ENCODE measurements around the gene CREB3L1. TPM values are rescaled to one million over a fixed set of nuclear protein-coding genes. Genes with fewer than 3 reads are reported as not detected.

The CREB3L1 gene
- total RNA-seq, 2 experiments from 2014 or later = 0.12 TPM; not detected in 1

DNA sequence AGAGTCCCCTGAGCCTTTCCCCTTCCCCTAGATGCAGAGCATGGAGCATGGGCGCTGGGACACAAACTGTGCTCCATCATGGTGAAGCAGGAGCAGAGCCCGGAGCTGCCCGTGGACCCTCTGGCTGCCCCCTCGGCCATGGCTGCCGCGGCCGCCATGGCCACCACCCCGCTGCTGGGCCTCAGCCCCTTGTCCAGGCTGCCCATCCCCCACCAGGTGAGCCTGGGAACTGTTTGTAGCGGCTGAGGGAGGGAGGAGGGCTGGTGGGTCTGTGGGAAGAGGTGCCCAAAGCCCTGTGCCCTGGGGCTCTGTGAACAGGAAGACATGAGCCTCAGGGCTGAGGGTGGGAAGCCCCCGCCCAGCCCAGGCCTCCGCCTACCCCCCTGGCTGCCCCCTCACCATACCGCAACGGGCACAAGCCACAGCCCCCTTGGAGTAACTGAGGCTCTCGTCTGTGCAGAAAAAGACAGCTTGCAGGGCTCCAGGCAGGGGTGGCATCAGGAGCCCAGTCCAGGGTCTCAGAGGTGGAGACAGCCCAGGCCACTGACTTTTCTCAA is 30.4 kb downstream of the CREB3L1 start:
- Mint-ChIP-seq H3K27ac (no peak overlapping the region), H3K36me3 (no peaks in the 10 kb centered on the region), H3K27me3 (no peaks in the 10 kb centered on the region), H3K4me3 (no peak overlapping the region), H3K9me3 (no peaks in the 10 kb centered on the region), H3K4me1 (peaks cover 8% of the 10 kb centered on the region)
- DNase-seq = no peak

DNA sequence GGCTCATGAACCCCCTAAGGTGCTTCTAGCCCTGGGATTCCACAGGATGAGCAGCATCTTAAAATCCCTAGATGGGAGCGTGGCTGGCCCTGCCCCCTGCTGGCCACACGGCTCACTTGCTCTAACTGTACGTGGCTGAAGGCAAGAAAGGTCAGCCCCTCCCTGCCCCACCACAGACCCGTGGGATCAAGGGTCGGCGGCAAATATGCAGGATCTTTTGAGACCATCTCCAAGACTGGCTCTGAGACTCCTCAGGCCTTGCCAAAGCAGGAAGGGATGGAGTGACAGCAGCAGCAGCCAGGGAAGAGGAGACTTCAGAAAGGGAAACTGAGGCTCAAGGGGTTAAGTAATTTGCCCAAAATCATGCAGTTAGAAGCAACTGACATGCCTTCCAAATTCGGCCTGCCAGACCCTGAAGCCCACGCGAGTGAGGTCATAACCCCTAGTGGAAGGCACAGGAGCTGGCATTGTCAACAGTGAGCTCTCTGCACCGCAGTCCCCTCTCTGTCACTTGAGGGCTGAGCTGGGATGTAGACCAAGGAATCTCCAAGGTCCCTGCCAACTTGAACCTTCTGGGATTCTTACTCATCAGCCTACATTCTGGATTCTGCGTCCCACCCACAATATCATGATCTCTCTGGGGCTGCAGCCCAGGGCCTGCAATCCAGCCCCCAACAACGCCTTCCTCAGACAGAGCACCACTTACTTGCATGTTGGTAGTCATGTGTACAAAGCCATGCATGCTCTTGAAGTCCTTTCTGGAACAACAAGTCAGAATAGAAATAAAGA is 31.4 kb downstream of the CREB3L1 start:
- Mint-ChIP-seq H3K9me3 (no peaks in the 10 kb centered on the region), H3K36me3 (no peaks in the 10 kb centered on the region), H3K4me3 (no peak overlapping the region), H3K27me3 (no peaks in the 10 kb centered on the region), H3K27ac (no peak overlapping the region), H3K4me1 (peaks cover 8% of the 10 kb centered on the region)
- DNase-seq = peak; percentile 68

GRCh38 chr11:46309814-46310259 is 32.4 kb downstream of the CREB3L1 start:
- Mint-ChIP-seq H3K4me3 (no peak overlapping the region), H3K4me1 (peaks cover 8% of the 10 kb centered on the region), H3K27ac (no peak overlapping the region), H3K27me3 (no peaks in the 10 kb centered on the region), H3K36me3 (no peaks in the 10 kb centered on the region), H3K9me3 (no peaks in the 10 kb centered on the region)
- no peak for DNase-seq

- Mint-ChIP-seq H3K4me1 (peaks cover 16% of the 10 kb centered on the region), H3K9me3 (no peaks in the 10 kb centered on the region), H3K36me3 (no peaks in the 10 kb centered on the region), H3K27ac (no peak overlapping the region), H3K27me3 (no peaks in the 10 kb centered on the region), H3K4me3 (no peak overlapping the region)
- DNase-seq = peak; percentile 73
Measured at GRCh38 chr11:46315033-46315738, 37.7 kb downstream of the CREB3L1 start.

DNA sequence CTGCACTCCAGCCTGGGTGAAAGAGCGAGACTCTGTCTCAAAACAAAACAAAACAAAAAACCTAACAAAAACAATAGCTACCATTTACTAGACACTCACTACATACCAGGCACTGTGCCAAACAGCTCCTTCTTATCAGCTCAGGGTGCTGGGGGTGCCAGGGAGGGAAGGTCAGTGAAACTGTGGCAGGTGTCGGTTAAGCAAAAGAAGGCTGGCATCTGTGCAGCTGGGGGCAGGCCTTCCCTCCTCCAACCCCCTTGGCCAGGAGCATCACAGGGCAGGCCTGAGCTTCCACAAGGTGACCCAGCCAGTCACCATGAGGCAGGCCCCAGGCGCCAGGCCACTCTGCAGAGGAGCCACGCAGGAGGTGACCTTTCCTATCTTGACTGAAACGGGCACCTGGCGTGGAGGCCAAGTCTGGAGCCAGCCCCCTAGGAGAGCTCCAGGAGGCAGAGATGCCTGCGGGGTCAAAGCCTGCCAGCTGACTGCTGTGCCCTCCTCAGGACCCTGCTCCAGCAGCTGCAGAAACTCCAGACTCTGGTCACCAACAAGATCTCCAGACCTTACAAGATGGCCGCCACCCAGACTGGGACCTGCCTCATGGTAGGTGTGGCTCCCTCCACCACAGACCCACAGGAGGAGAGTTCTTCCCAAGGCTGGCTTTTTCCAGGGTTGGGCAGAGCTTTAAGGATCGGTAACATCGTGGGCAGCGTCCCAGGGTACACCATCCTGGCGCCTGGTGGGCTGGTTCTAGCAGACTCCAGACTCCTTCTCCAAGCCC is 38.5 kb downstream of the CREB3L1 start:
- H3K9me3 Mint-ChIP-seq = no peaks in the 10 kb centered on the region
- H3K4me3 Mint-ChIP-seq = no peak overlapping the region
- H3K36me3 Mint-ChIP-seq = no peaks in the 10 kb centered on the region
- peaks cover 16% of the 10 kb centered on the region for H3K4me1 Mint-ChIP-seq
- DNase-seq = no peak
- no peaks in the 10 kb centered on the region for H3K27me3 Mint-ChIP-seq
- H3K27ac Mint-ChIP-seq = no peak overlapping the region

- peak overlapping the region; percentile 77 for H3K27ac Mint-ChIP-seq
- H3K27me3 Mint-ChIP-seq = no peaks in the 10 kb centered on the region
- no peaks in the 10 kb centered on the region for H3K36me3 Mint-ChIP-seq
- H3K4me3 Mint-ChIP-seq = no peak overlapping the region
- no peaks in the 10 kb centered on the region for H3K9me3 Mint-ChIP-seq
- no peak for DNase-seq
- H3K4me1 Mint-ChIP-seq = peaks cover 16% of the 10 kb centered on the region
Measured at GRCh38 chr11:46319074-46319453, 41.6 kb downstream of the CREB3L1 start.

DNA sequence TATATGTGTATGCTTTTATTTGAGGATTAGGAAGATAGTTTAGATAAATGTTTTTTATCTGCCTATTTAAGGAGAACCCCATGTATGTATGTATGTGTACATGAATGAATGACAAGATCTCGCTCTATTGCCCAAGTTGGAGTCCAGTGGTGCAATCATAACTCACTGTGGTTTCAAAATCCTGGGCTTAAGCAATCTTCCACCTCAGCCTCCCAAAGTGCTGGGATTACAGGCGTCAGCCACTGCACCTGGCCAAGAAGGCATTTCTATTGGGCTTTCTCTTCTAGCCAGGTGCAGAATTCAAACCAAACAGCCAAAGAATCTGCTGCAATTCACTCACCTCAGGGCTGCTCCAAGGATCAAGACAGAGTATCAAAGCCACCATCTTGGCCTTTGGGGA is 44.3 kb downstream of the CREB3L1 start:
- no peak overlapping the region for H3K4me3 Mint-ChIP-seq
- no peak overlapping the region for H3K27ac Mint-ChIP-seq
- no peaks in the 10 kb centered on the region for H3K27me3 Mint-ChIP-seq
- H3K9me3 Mint-ChIP-seq = no peaks in the 10 kb centered on the region
- no peaks in the 10 kb centered on the region for H3K36me3 Mint-ChIP-seq
- peaks cover 11% of the 10 kb centered on the region for H3K4me1 Mint-ChIP-seq
- no peak for DNase-seq

DNA sequence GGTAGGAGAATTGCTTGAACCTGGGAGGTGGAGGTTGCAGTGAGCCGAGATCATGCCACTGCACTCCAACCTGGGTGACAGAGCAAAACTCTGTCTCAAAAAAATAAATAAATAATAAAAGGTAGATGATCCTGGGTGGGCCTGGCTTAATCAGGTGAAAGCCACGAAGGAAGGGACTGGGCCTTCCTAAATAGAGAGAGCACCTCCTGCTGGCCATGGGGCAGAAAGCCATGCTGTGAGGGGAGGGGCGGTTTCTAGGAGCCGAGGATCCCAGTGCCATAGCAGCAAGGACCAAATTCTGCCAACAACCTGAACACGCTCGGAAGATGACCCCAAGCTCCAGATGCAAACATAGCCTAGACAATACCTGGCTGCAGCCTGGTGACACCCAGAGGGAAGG is 45.3 kb downstream of the CREB3L1 start:
- no peaks in the 10 kb centered on the region for H3K36me3 Mint-ChIP-seq
- no peak overlapping the region for H3K27ac Mint-ChIP-seq
- H3K4me3 Mint-ChIP-seq = no peak overlapping the region
- no peaks in the 10 kb centered on the region for H3K9me3 Mint-ChIP-seq
- H3K27me3 Mint-ChIP-seq = no peaks in the 10 kb centered on the region
- peaks cover 11% of the 10 kb centered on the region for H3K4me1 Mint-ChIP-seq
- DNase-seq = no peak

- no peak for DNase-seq
- Mint-ChIP-seq H3K4me3 (no peak overlapping the region), H3K36me3 (no peaks in the 10 kb centered on the region), H3K27ac (no peak overlapping the region), H3K9me3 (no peaks in the 10 kb centered on the region), H3K27me3 (no peaks in the 10 kb centered on the region), H3K4me1 (peaks cover 25% of the 10 kb centered on the region)
Measured at GRCh38 chr11:46326813-46327416, 49.5 kb downstream of the CREB3L1 start.

DNA sequence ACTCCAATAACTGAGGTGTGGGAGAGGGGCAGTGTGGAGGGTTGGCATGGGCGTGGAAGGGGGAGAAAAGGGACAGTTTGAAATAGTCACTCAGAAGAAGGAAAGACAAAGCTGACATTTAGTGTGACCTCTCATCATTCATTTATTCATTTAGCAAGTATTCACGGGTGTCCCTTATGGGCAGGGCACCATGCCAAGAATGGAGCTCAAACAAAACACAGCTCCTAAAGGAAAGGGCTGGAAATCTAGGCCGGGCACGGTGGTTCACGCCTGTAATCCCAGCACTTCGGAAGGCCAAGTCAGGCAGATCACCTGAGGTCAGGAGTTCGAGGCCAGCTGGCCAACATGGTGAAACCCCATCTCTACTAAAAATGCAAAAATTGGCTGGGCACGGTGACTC is 50.4 kb downstream of the CREB3L1 start:
- Mint-ChIP-seq H3K4me1 (peaks cover 31% of the 10 kb centered on the region), H3K27me3 (no peaks in the 10 kb centered on the region), H3K4me3 (no peak overlapping the region), H3K27ac (no peak overlapping the region), H3K36me3 (no peaks in the 10 kb centered on the region), H3K9me3 (no peaks in the 10 kb centered on the region)
- no peak for DNase-seq

- H3K36me3 Mint-ChIP-seq = no peaks in the 10 kb centered on the region
- no peak for DNase-seq
- no peak overlapping the region for H3K4me3 Mint-ChIP-seq
- peaks cover 48% of the 10 kb centered on the region for H3K4me1 Mint-ChIP-seq
- H3K27ac Mint-ChIP-seq = no peak overlapping the region
- H3K9me3 Mint-ChIP-seq = no peaks in the 10 kb centered on the region
- no peaks in the 10 kb centered on the region for H3K27me3 Mint-ChIP-seq
Measured at GRCh38 chr11:46330154-46330553, 52.7 kb downstream of the CREB3L1 start.

GRCh38 chr11:46330563-46331281 is 53.3 kb downstream of the CREB3L1 start:
- peak overlapping the region; percentile 35 for H3K4me3 Mint-ChIP-seq
- H3K4me1 Mint-ChIP-seq = peaks cover 50% of the 10 kb centered on the region
- H3K27ac Mint-ChIP-seq = peak overlapping the region; percentile 79

GRCh38 chr11:46331282-46331984 is 54.0 kb downstream of the CREB3L1 start:
- no peaks in the 10 kb centered on the region for H3K9me3 Mint-ChIP-seq
- H3K4me1 Mint-ChIP-seq = peaks cover 53% of the 10 kb centered on the region
- no peak for DNase-seq
- peak overlapping the region; percentile 69 for H3K4me3 Mint-ChIP-seq
- H3K36me3 Mint-ChIP-seq = no peaks in the 10 kb centered on the region
- H3K27ac Mint-ChIP-seq = peak overlapping the region; percentile 79
- no peaks in the 10 kb centered on the region for H3K27me3 Mint-ChIP-seq

More at GRCh38 chr11:46330563-46331281, 53.3 kb downstream of the CREB3L1 start:
- Mint-ChIP-seq H3K27me3 (no peaks in the 10 kb centered on the region), H3K36me3 (no peaks in the 10 kb centered on the region), H3K9me3 (no peaks in the 10 kb centered on the region)
- no peak for DNase-seq

Measured in activated naive CD8-positive, alpha-beta T cell treated with anti-CD3 and anti-CD28 coated beads for 36 hours (primary cell).